HEK293T (cell line): ENCODE measurements around the gene USP53.

Source experiments
- CTCF ChIA-PET: fragments of 350-600 bp; formaldehyde crosslinking; extraction: SDS; loops from one replicate; lab custom pipeline; 2021; ENCODE audit warnings: antibody characterized with exemption, inconsistent platforms; lab: Yijun Ruan, JAX
- POLR2A ChIA-PET: fragments of 350-600 bp; formaldehyde crosslinking; extraction: SDS; loops from one replicate; lab custom pipeline; 2020; ENCODE audit warnings: antibody characterized with exemption, inconsistent platforms; lab: Yijun Ruan, JAX
- DNase-seq: peaks from one replicate; pipeline ENCODE4 v3.0.0; 2012; ENCODE audit warnings: mixed read lengths; ENCODE audit errors: extremely low spot score
- ARNT ChIP-seq: fragments of 450-650 bp; IDR thresholded peaks from 2 replicates; pipeline ENCODE4 v1.6.1; 2017; ENCODE audit warnings: mild to moderate bottlenecking
- BHLHE40 ChIP-seq: fragments of 450-650 bp; IDR thresholded peaks from 2 replicates; pipeline ENCODE4 v1.6.1; 2016; ENCODE audit warnings: mild to moderate bottlenecking, moderate library complexity, borderline replicate concordance
- CTBP1 ChIP-seq: fragments of 450-650 bp; IDR thresholded peaks from 2 replicates; pipeline ENCODE4 v1.6.1; 2016; ENCODE audit warnings: borderline replicate concordance
- ELF4 ChIP-seq: fragments of 450-650 bp; IDR thresholded peaks from 2 replicates; pipeline ENCODE4 v1.6.1; 2017; ENCODE audit warnings: antibody characterized with exemption
- FOXA1 ChIP-seq: fragments of 450-650 bp; IDR thresholded peaks from 2 replicates; pipeline ENCODE4 v1.6.1; 2016; ENCODE audit warnings: mild to moderate bottlenecking
- FOXK2 ChIP-seq: fragments of 450-650 bp; IDR thresholded peaks from 2 replicates; pipeline ENCODE4 v1.6.1; 2016; ENCODE audit warnings: mild to moderate bottlenecking
- FOXM1 ChIP-seq: fragments of 450-650 bp; IDR thresholded peaks from 2 replicates; pipeline ENCODE4 v1.6.1; 2017; ENCODE audit warnings: mild to moderate bottlenecking, borderline replicate concordance
- HDGF ChIP-seq: fragments of 450-650 bp; IDR thresholded peaks from 2 replicates; pipeline ENCODE4 v1.6.1; 2017; ENCODE audit warnings: antibody characterized with exemption, borderline replicate concordance
- L3MBTL2 ChIP-seq: fragments of 450-650 bp; conservative IDR thresholded peaks from 2 replicates; pipeline ENCODE4 v1.6.1; 2016; ENCODE audit warnings: mild to moderate bottlenecking
- LEF1 ChIP-seq: fragments of 450-650 bp; IDR thresholded peaks from 2 replicates; pipeline ENCODE4 v1.6.1; 2017; ENCODE audit warnings: mild to moderate bottlenecking, borderline replicate concordance
- NFRKB ChIP-seq: fragments of 450-650 bp; IDR thresholded peaks from 2 replicates; pipeline ENCODE4 v1.6.1; 2016; ENCODE audit warnings: mild to moderate bottlenecking, moderate library complexity
- PKNOX1 ChIP-seq: fragments of 450-650 bp; IDR thresholded peaks from 2 replicates; pipeline ENCODE4 v1.6.1; 2016
- SP1 ChIP-seq: fragments of 450-650 bp; IDR thresholded peaks from 2 replicates; pipeline ENCODE4 v1.6.1; 2017
- SUZ12 ChIP-seq: fragments of 450-650 bp; IDR thresholded peaks from 2 replicates; pipeline ENCODE4 v1.6.1; 2016; ENCODE audit warnings: mild to moderate bottlenecking
- TARDBP ChIP-seq: fragments of 450-650 bp; IDR thresholded peaks from 2 replicates; pipeline ENCODE4 v1.6.1; 2016
- ZNF384 ChIP-seq: fragments of 450-650 bp; IDR thresholded peaks from 2 replicates; pipeline ENCODE4 v1.6.1; 2016

Gene USP53

GRCh38 chr4:119232286-119232685 is 19.8 kb downstream of the USP53 start:
- DNase-seq: no peak
- ChIA-PET CTCF (no interaction called here), POLR2A (no interaction called here)
- TF ChIP-seq ARNT (no peak), ZNF384 (no peak), BHLHE40 (no peak), L3MBTL2 (no peak), ELF4 (no peak), TARDBP (no peak), FOXM1 (no peak), FOXA1 (no peak), SUZ12 (no peak), PKNOX1 (no peak), CTBP1 (no peak), HDGF (no peak), NFRKB (no peak), LEF1 (no peak), FOXK2 (no peak), SP1 (no peak)

GRCh38 chr4:119233191-119233590 is 20.7 kb downstream of the USP53 start:
- CTCF ChIA-PET: no interaction called here
- no peak for DNase-seq
- POLR2A ChIA-PET: no interaction called here
- TF ChIP-seq SUZ12 (no peak), FOXM1 (no peak), TARDBP (no peak), SP1 (no peak), PKNOX1 (no peak), ELF4 (no peak), FOXK2 (no peak), BHLHE40 (no peak), LEF1 (no peak), L3MBTL2 (no peak), CTBP1 (no peak), NFRKB (no peak), ARNT (no peak), HDGF (no peak), ZNF384 (no peak), FOXA1 (no peak)

- no peak for DNase-seq
- ChIA-PET CTCF (no interaction called here), POLR2A (no interaction called here)
- TF ChIP-seq BHLHE40 (no peak), PKNOX1 (no peak), ELF4 (no peak), HDGF (no peak), CTBP1 (no peak), FOXA1 (no peak), ZNF384 (no peak), FOXK2 (no peak), SP1 (no peak), FOXM1 (no peak), L3MBTL2 (no peak), LEF1 (no peak), ARNT (no peak), SUZ12 (no peak), NFRKB (no peak)
These were observed 21.2 kb downstream of the USP53 start for GRCh38 chr4:119233750-119234149.

- POLR2A ChIA-PET: interaction anchor here (1.9 kb wide), 1 partner anchor 24 kb away, joined by 4 read pairs; no protein-coding TSS in a partner anchor
- no peak for DNase-seq
- CTCF ChIA-PET: no interaction called here
- no peak for TF ChIP-seq FOXA1
- no peak for TF ChIP-seq FOXK2
- no peak for TF ChIP-seq ZNF384
- TF ChIP-seq NFRKB: no peak
- TF ChIP-seq SP1: no peak
- TF ChIP-seq PKNOX1: no peak
- TF ChIP-seq HDGF: no peak
- TF ChIP-seq ARNT: no peak
- TF ChIP-seq BHLHE40: no peak
- no peak for TF ChIP-seq L3MBTL2
- no peak for TF ChIP-seq CTBP1
These were observed 24.7 kb downstream of the USP53 start for GRCh38 chr4:119237201-119237600.

GRCh38 chr4:119237642-119238041 is 25.1 kb downstream of the USP53 start:
- CTCF ChIA-PET: interaction anchor here (0.6 kb wide), 1 partner anchor 47 kb away, joined by 3 read pairs; no protein-coding TSS in a partner anchor
- DNase-seq: no peak
- POLR2A ChIA-PET: interaction anchor here (1.9 kb wide), 2 partner anchors 24 to 25 kb away, joined by 4 read pairs; partner anchors contain the start of gene USP53
- TF ChIP-seq FOXM1: no peak
- no peak for TF ChIP-seq BHLHE40
